Measurements from ENCODE around the gene MAP2K5. TPM values are rescaled to one million over a fixed set of nuclear protein-coding genes. Genes with fewer than 3 reads are reported as not detected.

Gene MAP2K5
- total RNA-seq, 1 donor from 2014 or later, result 25.5 TPM

DNA sequence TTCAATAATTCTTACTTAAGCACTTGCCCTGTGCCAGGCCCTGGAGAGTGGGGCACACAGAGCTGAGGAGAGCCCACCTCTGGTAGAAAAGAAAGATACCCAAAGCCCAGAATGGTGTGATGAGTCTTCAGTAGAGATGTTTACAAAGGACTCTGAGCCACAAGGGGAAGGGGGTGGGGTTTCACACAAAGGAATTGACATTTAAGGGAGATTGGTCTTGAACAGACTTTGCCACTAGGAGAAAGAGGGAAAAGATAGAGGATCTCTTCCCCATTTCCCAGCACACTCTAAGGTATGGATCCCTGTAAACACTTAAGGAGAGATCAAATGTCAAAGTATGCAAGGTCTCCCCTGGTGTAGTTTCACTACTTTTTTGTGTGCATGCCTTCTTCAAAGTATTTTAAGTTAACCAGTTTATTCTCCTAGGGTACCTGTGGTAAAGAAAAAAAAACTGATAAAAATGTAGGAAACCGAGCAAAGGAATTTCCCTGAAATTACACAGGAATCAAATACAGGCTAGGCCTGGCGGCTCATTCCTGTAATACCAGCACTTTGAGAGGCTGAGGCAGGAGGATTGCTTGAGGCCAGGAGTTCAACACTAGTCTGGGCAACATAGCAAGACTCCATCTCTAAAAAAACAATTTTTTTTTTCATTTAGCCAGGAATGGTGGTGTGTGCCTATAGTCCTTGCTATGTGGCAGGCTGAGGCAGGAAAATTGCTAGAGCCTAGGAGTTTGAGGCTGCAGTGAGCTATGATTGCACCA is 165.2 kb downstream of the MAP2K5 start:
- Histone ChIP-seq H3K4me3 (no peak overlapping the region), H3K9me3 (no peaks in the 10 kb centered on the region), H3K27me3 (ENCODE audit: low read depth) (no peaks in the 10 kb centered on the region), H3K4me1 (no peaks in the 10 kb centered on the region), H3K36me3 (peaks cover 12% of the 10 kb centered on the region), H3K27ac (no peak overlapping the region)
- TF ChIP-seq, protein P1, sequence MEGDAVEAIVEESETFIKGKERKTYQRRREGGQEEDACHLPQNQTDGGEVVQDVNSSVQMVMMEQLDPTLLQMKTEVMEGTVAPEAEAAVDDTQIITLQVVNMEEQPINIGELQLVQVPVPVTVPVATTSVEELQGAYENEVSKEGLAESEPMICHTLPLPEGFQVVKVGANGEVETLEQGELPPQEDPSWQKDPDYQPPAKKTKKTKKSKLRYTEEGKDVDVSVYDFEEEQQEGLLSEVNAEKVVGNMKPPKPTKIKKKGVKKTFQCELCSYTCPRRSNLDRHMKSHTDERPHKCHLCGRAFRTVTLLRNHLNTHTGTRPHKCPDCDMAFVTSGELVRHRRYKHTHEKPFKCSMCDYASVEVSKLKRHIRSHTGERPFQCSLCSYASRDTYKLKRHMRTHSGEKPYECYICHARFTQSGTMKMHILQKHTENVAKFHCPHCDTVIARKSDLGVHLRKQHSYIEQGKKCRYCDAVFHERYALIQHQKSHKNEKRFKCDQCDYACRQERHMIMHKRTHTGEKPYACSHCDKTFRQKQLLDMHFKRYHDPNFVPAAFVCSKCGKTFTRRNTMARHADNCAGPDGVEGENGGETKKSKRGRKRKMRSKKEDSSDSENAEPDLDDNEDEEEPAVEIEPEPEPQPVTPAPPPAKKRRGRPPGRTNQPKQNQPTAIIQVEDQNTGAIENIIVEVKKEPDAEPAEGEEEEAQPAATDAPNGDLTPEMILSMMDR (IDR thresholded peaks at IDR 0.05), result no peak
- ATAC-seq, result no peak
- intact Hi-C loops (cut with DNase I), result no loop called here
- no peak for DNase-seq

DNA sequence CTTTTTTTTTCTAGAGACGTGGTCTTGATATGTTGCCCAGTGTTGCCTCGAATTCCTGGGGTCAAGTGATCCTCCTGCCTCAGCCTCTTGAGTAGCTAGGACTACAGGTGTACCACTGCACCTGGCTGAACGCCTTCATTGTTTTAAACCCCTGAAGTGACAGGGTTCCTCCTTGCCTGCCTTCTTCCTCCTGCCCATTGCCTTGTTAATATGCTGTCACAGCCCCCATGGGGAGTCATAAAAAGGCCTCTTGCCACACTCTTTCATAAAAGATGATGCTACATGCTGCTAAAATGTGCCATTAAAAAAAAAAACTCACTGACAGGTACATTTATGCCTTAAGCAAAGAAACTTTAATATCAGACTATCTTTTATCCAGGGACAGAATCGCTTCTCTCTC is 166.0 kb downstream of the MAP2K5 start:
- Histone ChIP-seq H3K27ac (no peak overlapping the region), H3K4me3 (no peak overlapping the region), H3K27me3 (ENCODE audit: low read depth) (no peaks in the 10 kb centered on the region), H3K4me1 (no peaks in the 10 kb centered on the region), H3K9me3 (no peaks in the 10 kb centered on the region), H3K36me3 (peaks cover 4% of the 10 kb centered on the region)
- TF ChIP-seq, protein P1 (IDR thresholded peaks at IDR 0.05), result no peak
- intact Hi-C loops (cut with DNase I), result no loop called here
- DNase-seq, result no peak
- no peak for ATAC-seq

DNA sequence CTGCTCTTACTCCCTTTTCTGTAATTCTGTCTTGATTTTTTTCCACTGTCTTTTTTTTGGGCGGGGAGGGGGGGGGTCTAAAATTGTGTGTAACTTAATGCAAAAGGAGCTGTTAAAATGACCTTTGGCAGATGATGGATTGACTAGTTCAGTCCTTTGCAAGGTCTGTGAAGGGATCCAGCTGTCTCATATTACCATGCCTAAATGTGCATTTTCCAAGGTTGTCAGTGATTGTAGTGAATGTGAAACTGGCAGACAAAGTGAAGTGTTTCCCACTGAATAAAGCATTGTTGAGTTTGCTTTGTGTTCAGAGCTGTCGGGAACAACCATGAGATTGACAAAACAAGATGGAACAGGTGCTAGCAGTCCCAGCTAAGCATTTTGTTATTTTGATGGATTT is 172.7 kb downstream of the MAP2K5 start:
- no peaks in the 10 kb centered on the region for H3K27me3 ChIP-seq (ENCODE audit: low read depth)
- intact Hi-C loops (cut with DNase I), result no loop called here
- ATAC-seq (no peak), DNase-seq (no peak)
- H3K4me1 ChIP-seq, result no peaks in the 10 kb centered on the region
- H3K9me3 ChIP-seq, result no peaks in the 10 kb centered on the region
- no peaks in the 10 kb centered on the region for H3K36me3 ChIP-seq
- no peak overlapping the region for H3K27ac ChIP-seq
- TF ChIP-seq, protein P1 (IDR thresholded peaks at IDR 0.05), result no peak
- H3K4me3 ChIP-seq, result no peak overlapping the region

DNA sequence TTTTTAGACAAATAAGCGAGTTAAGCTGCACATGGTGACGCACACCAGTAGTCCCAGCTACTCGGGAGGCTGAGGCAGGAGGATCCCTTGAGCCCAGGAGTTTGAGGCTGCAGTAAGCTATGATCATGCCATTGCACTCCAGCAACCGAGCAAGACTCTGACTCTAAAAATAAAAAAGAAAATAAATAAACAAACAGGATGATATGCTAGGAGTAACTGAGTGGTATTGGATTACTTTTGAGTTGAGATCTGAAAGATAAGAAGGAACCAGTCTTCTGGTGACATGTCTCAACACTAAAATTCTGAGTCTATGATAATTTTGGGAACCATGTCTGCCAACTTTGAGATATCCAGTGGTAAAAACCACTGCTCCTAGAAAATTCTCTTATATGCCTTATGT is 173.7 kb downstream of the MAP2K5 start:
- H3K4me1 ChIP-seq, result no peaks in the 10 kb centered on the region
- DNase-seq (no peak), ATAC-seq (no peak)
- H3K27me3 ChIP-seq (ENCODE audit: low read depth), result no peaks in the 10 kb centered on the region
- no peak overlapping the region for H3K4me3 ChIP-seq
- intact Hi-C loops (cut with DNase I), result no loop called here
- TF ChIP-seq, protein P1 (IDR thresholded peaks at IDR 0.05), result no peak
- no peak overlapping the region for H3K27ac ChIP-seq
- no peaks in the 10 kb centered on the region for H3K36me3 ChIP-seq
- H3K9me3 ChIP-seq, result no peaks in the 10 kb centered on the region

DNA sequence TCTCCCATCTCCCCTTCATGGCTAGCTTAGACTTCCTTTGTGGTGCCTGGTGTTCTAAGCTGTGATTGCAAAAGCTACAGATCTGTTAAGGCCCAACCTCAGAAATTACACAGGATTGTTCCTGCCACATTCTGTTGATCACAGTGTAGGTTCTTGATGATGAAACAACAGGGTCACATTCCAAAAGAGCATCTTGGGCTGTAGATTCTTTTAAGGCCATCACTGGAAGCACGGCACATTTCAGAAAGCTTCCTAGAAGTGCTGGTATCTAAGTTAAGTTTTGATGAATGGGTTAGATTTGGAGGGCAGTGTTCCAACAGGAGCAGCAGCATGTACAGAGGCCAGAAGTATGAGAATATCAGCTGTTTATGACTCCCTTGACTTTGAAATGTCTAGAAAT is 175.3 kb downstream of the MAP2K5 start:
- Histone ChIP-seq H3K9me3 (no peaks in the 10 kb centered on the region), H3K27me3 (ENCODE audit: low read depth) (no peaks in the 10 kb centered on the region), H3K4me1 (no peaks in the 10 kb centered on the region), H3K4me3 (no peak overlapping the region), H3K27ac (no peak overlapping the region), H3K36me3 (no peaks in the 10 kb centered on the region)
- DNase-seq (no peak), ATAC-seq (no peak)
- intact Hi-C loops (cut with DNase I), result no loop called here
- TF ChIP-seq, protein P1 (IDR thresholded peaks at IDR 0.05), result no peak
